Measurements from ENCODE around the gene AP2A2. TPM values are rescaled to one million over a fixed set of nuclear protein-coding genes. Genes with fewer than 3 reads are reported as not detected.

The AP2A2 gene
- total RNA-seq, 1 donor: 50.7 TPM

DNA sequence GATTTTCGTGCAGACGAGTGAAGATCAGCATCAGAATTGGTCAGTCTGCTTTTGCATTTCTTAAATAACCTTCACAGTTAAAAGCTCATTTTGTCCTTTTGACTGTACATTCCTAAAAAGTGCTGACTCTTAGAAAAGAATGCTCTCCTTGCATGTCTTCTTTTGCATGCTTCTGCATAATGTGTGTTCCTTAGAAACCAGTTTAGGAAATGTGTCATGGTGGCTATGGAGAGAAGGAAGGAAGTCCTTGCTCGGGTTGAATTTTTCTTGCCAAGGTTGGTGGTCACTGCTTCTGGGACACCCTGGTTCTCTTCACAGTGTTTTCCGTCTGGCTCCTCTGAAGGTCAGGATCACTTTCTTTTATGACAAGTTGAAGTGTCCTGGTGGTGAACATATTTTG, 6.8 kb downstream of the AP2A2 start:
- Histone ChIP-seq H3K27me3 (ENCODE audit: insufficient read depth, low read length) (no peaks in the 10 kb centered on the region), H3K4me1 (ENCODE audit: insufficient read depth, low read length) (peaks cover 17% of the 10 kb centered on the region), H3K4me3 (ENCODE audit: insufficient read depth, low read length) (no peak overlapping the region), H3K79me2 (ENCODE audit: insufficient read depth, low read length) (peaks cover 90% of the 10 kb centered on the region), H3K27ac (ENCODE audit: low read depth, low read length) (no peak overlapping the region), H4K20me1 (ENCODE audit: insufficient read depth, low read length) (peaks cover 70% of the 10 kb centered on the region), H3K4me2 (ENCODE audit: insufficient read depth, low read length) (no peak overlapping the region), H2AFZ (ENCODE audit: low read length) (no peak overlapping the region), H3K9me3 (ENCODE audit: low read depth, low read length) (no peaks in the 10 kb centered on the region), H3K36me3 (ENCODE audit: insufficient read depth, low read length) (peaks cover 14% of the 10 kb centered on the region)
- TF ChIP-seq CTCF (IDR thresholded peaks at IDR 0.05; ENCODE audit: extremely low read depth, low read depth, low read length): no peak
- no peak for DNase-seq (ENCODE audit: insufficient read length, low spot score, missing footprints)

DNA sequence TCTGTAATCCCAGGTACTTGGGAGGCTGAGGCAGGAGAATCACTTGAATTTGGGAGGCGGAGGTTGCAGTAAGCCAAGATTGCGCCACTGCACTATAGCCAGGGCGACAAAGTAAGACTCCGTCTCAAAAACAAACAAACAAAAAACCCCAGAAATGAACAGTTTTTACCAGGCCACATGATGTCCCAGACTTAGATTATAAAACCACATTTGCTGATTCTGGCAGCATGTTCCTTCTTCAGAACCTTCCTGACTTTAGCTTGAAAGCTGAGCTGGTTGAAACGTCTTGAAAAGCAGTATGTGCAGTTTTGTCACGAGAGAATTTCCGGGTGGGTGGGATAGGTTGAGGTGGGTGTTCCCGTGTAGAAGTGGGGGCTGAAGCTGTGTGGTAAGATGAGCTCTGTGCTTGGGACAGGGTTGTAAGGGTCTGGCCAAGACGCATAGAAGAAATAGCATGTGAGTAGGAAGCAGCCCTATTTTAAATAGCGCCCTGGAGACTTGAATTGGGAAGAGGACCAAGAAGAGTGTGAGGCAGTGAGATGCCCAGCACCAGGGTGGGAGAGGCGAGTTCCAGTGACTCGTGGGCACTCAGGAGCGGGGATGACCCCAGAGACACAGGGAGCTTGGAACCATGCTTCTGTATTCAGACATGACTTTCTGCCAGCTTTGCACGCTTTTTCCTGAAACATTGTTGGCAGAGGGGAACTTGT, 7.6 kb downstream of the AP2A2 start:
- no peak for TF ChIP-seq CTCF (IDR thresholded peaks at IDR 0.05; ENCODE audit: extremely low read depth, low read depth, low read length)
- H3K9me3 ChIP-seq (ENCODE audit: low read depth, low read length): no peaks in the 10 kb centered on the region
- H3K27me3 ChIP-seq (ENCODE audit: insufficient read depth, low read length): no peaks in the 10 kb centered on the region
- H3K4me2 ChIP-seq (ENCODE audit: insufficient read depth, low read length): peak overlapping the region; percentile 47
- H3K4me3 ChIP-seq (ENCODE audit: insufficient read depth, low read length): no peak overlapping the region
- H3K79me2 ChIP-seq (ENCODE audit: insufficient read depth, low read length): peaks cover 90% of the 10 kb centered on the region
- peak overlapping the region; percentile 2 for H2AFZ ChIP-seq (ENCODE audit: low read length)
- H3K36me3 ChIP-seq (ENCODE audit: insufficient read depth, low read length): peaks cover 9% of the 10 kb centered on the region
- peaks cover 17% of the 10 kb centered on the region for H3K4me1 ChIP-seq (ENCODE audit: insufficient read depth, low read length)
- DNase-seq (ENCODE audit: insufficient read length, low spot score, missing footprints): peak; percentile 87
- peak overlapping the region; percentile 67 for H3K27ac ChIP-seq (ENCODE audit: low read depth, low read length)
- peaks cover 72% of the 10 kb centered on the region for H4K20me1 ChIP-seq (ENCODE audit: insufficient read depth, low read length)

DNA sequence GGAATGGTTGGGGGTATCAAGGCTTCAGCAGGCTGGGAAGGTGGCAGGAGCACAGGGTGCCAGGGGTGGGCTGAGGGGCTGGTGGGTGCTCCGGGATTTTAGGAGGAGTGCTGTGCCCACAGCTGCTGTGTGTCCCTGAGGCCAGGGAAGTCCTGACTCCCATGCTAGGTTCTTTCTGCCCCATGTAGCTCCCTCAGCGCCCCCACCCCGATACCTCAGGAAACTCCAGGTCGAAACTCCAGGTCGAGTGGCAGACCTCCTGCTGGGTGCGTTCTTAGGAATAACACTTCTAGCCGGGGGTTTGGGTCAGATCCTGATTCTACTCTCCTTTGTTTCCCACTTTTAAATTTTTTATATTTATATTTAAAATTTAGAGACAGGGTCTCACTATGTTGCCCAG, 8.3 kb downstream of the AP2A2 start:
- Histone ChIP-seq H3K36me3 (ENCODE audit: insufficient read depth, low read length) (peaks cover 8% of the 10 kb centered on the region), H3K4me1 (ENCODE audit: insufficient read depth, low read length) (peaks cover 17% of the 10 kb centered on the region), H2AFZ (ENCODE audit: low read length) (no peak overlapping the region), H3K79me2 (ENCODE audit: insufficient read depth, low read length) (peaks cover 88% of the 10 kb centered on the region), H4K20me1 (ENCODE audit: insufficient read depth, low read length) (peaks cover 66% of the 10 kb centered on the region), H3K9me3 (ENCODE audit: low read depth, low read length) (no peaks in the 10 kb centered on the region), H3K4me3 (ENCODE audit: insufficient read depth, low read length) (no peak overlapping the region), H3K4me2 (ENCODE audit: insufficient read depth, low read length) (peak overlapping the region; percentile 47), H3K27ac (ENCODE audit: low read depth, low read length) (peak overlapping the region; percentile 67), H3K27me3 (ENCODE audit: insufficient read depth, low read length) (no peaks in the 10 kb centered on the region)
- DNase-seq (ENCODE audit: insufficient read length, low spot score, missing footprints): no peak
- no peak for TF ChIP-seq CTCF (IDR thresholded peaks at IDR 0.05; ENCODE audit: extremely low read depth, low read depth, low read length)

DNA sequence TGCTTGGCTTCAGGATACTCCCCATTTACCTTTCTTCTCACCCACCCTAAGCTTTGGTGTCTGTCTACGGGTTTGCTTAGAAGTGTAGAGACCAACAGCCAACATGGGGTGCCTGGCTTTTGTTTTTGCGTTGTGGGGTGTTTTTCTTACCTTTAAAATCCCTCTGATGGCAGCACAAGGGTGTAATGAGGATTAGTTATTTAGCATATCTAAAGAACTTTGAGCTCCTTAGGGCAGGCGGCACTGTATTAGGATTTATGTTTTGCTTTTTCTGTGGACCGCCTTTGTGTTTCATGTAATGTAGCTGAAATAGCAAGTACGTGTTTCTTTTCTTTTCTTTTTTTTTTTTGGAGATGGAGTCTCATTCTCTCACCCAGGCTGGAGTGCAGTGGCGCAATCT, 8.9 kb downstream of the AP2A2 start:
- TF ChIP-seq CTCF (IDR thresholded peaks at IDR 0.05; ENCODE audit: extremely low read depth, low read depth, low read length): no peak
- Histone ChIP-seq H3K4me3 (ENCODE audit: insufficient read depth, low read length) (no peak overlapping the region), H2AFZ (ENCODE audit: low read length) (no peak overlapping the region), H3K27me3 (ENCODE audit: insufficient read depth, low read length) (no peaks in the 10 kb centered on the region), H4K20me1 (ENCODE audit: insufficient read depth, low read length) (peaks cover 61% of the 10 kb centered on the region), H3K36me3 (ENCODE audit: insufficient read depth, low read length) (peaks cover 3% of the 10 kb centered on the region), H3K4me2 (ENCODE audit: insufficient read depth, low read length) (no peak overlapping the region), H3K4me1 (ENCODE audit: insufficient read depth, low read length) (peaks cover 17% of the 10 kb centered on the region), H3K9me3 (ENCODE audit: low read depth, low read length) (no peaks in the 10 kb centered on the region), H3K79me2 (ENCODE audit: insufficient read depth, low read length) (peaks cover 88% of the 10 kb centered on the region), H3K27ac (ENCODE audit: low read depth, low read length) (no peak overlapping the region)
- no peak for DNase-seq (ENCODE audit: insufficient read length, low spot score, missing footprints)
